K562 (cell line): ENCODE measurements around the gene JUND. TPM values are rescaled to one million over a fixed set of nuclear protein-coding genes. Genes with fewer than 3 reads are reported as not detected.
A peak's percentile ranks its signal among the peaks of the same experiment; 100 is the strongest.

Experiments used
- ATF7 ChIP-seq: fragments of 450-650 bp; IDR thresholded peaks from 2 replicates; pipeline ENCODE4 v1.7.1; 2014; ENCODE audit warnings: mild to moderate bottlenecking, moderate library complexity
- CHD2 ChIP-seq: IDR thresholded peaks from 2 replicates; pipeline ENCODE4 v1.6.1; 2011; ENCODE audit warnings: low read depth, low read length
- DACH1 ChIP-seq: fragments of 450-650 bp; IDR thresholded peaks from 2 replicates; pipeline ENCODE4 v1.6.1; 2018; ENCODE audit not compliant: partially characterized antibody
- KAT2B ChIP-seq: IDR thresholded peaks from one replicate; pipeline ENCODE4 v1.6.1; 2012; ENCODE audit warnings: low read depth, mild to moderate bottlenecking, control low read depth, inconsistent platforms, low read length, moderate library complexity
- KDM4B ChIP-seq, 2 experiments: fragments of 450-650 bp in 1 of 2; sonication (generic) in 1 of 2; IDR thresholded peaks; 2 replicates each; pipeline ENCODE4 v1.6.1; 2016 to 2017; ENCODE audit warnings: borderline replicate concordance in 2 of 2, antibody characterized with exemption in 1 of 2, low read depth in 1 of 2, mild to moderate bottlenecking in 1 of 2
- KLF16 ChIP-seq: IDR thresholded peaks from 2 replicates; pipeline ENCODE4 v1.6.1; 2016; ENCODE audit warnings: antibody characterized with exemption
- NCOR1 ChIP-seq: fragments of 450-650 bp; IDR thresholded peaks from 2 replicates; pipeline ENCODE4 v1.6.1; 2016; ENCODE audit warnings: mild to moderate bottlenecking, moderate library complexity
- NFIC ChIP-seq: fragments of 450-650 bp; IDR thresholded peaks from 2 replicates; pipeline ENCODE4 v1.6.1; 2017; ENCODE audit warnings: mild to moderate bottlenecking, inconsistent platforms
- POLR2G ChIP-seq: fragments of 200-400 bp; formaldehyde crosslinking; IDR thresholded peaks from 2 replicates; pipeline ENCODE4 v1.6.1; 2017; ENCODE audit warnings: low read depth, mild to moderate bottlenecking, antibody characterized with exemption, low read length, moderate library complexity
- SP1 ChIP-seq: sonication (generic); formaldehyde crosslinking; IDR thresholded peaks from 2 replicates; pipeline ENCODE4 v1.8.1; 2022; ENCODE audit warnings: mild to moderate bottlenecking, missing genetic modification reagents
- TRIM24 ChIP-seq, 2 experiments: fragments of 450-650 bp; IDR thresholded peaks; 2 replicates each; pipeline ENCODE4 v1.6.1; 2016
- ZNF561 ChIP-seq: fragments of 450-650 bp; formaldehyde crosslinking; conservative IDR thresholded peaks from 2 replicates; pipeline ENCODE4 v1.4.0; 2020; ENCODE audit warnings: mild to moderate bottlenecking, moderate library complexity
- polyA plus RNA-seq, 8 experiments: library from polyadenylated mRNA; depleted of rRNA in 4 of 8; stranded (reverse) in 5 of 8; unstranded in 3 of 8; fragments of >200 nt; fragmentation: Nextera tagmentation in 2 of 8; fragmentation: Illumina TruSeq in 1 of 8; extraction: Ambion mirVana in 2 of 8; extraction: Trizol in 1 of 8; gene quantifications; 2 replicates each; pipeline versions ENCODE4 v1.2.1 to v1.2.3, GENCODE V29; 2011 to 2014; ENCODE audit warnings: inconsistent platforms in 1 of 8, missing spikeins in 1 of 8
- total RNA-seq, 7 experiments: library from RNA; depleted of rRNA in 6 of 7; stranded (reverse); fragments of >200 nt in 6 of 7; fragmentation: Illumina TruSeq in 2 of 7; extraction: Trizol in 2 of 7; gene quantifications; 2 replicates each; pipeline versions ENCODE4 v1.2.1 to v1.2.3, GENCODE V29; 2011 to 2021; ENCODE audit warnings: low replicate concordance in 1 of 7
- TF ChIP-seq, protein P1 (sequence below): fragments of 200-600 bp; sonication (generic); IDR thresholded peaks from one replicate; pipeline ENCODE4 v1.6.1; 2012; ENCODE audit warnings: mild to moderate bottlenecking, low read depth, low read length, inconsistent platforms
- TF ChIP-seq, protein P2 (sequence below): sonication (generic); formaldehyde crosslinking; IDR thresholded peaks from 2 replicates; pipeline ENCODE4 v1.8.0; 2022; ENCODE audit warnings: mild to moderate bottlenecking, missing genetic modification reagents, borderline replicate concordance
- TF ChIP-seq, protein P3 (sequence below): sonication (generic); formaldehyde crosslinking; IDR thresholded peaks from 2 replicates; pipeline ENCODE4 v1.8.0; 2022; ENCODE audit warnings: missing genetic modification reagents, mild to moderate bottlenecking, moderate library complexity, borderline replicate concordance

The JUND gene
- total and polyA plus RNA-seq, 9 of the 15 experiments (the other 6 are each of a cell fraction or from before 2014, with no cell fraction given): 6.4 to 286 (median 42.3) TPM

DNA sequence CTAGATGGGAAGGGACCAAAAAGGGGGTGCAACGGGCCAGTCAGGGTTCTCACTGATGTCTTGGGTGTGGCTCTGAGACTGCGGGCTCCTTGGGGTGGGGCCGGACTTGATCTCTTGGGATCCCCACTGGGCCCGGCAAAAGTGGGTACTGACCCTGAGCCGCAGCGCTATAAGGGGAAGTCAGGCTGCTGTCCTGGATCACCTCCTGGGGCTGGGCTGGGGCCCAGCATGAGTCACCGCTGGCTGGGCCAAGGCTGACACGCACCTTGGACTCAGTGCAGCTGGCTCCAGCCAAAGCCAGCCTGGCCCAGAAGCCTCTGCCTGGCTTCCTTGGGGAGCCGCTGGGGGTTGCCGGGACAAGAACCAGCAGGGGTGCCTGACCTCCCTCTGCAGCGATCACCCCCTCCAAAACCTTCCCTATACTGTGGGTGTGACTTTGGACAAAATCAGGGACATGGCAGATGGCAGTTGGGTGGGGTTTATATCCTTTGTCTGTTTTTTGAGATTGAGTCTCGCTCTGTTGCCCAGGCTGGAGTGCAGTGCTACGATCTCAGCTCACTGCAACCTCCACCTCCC, 6.6 kb downstream of the JUND start (continued):
- TF ChIP-seq, protein P1, sequence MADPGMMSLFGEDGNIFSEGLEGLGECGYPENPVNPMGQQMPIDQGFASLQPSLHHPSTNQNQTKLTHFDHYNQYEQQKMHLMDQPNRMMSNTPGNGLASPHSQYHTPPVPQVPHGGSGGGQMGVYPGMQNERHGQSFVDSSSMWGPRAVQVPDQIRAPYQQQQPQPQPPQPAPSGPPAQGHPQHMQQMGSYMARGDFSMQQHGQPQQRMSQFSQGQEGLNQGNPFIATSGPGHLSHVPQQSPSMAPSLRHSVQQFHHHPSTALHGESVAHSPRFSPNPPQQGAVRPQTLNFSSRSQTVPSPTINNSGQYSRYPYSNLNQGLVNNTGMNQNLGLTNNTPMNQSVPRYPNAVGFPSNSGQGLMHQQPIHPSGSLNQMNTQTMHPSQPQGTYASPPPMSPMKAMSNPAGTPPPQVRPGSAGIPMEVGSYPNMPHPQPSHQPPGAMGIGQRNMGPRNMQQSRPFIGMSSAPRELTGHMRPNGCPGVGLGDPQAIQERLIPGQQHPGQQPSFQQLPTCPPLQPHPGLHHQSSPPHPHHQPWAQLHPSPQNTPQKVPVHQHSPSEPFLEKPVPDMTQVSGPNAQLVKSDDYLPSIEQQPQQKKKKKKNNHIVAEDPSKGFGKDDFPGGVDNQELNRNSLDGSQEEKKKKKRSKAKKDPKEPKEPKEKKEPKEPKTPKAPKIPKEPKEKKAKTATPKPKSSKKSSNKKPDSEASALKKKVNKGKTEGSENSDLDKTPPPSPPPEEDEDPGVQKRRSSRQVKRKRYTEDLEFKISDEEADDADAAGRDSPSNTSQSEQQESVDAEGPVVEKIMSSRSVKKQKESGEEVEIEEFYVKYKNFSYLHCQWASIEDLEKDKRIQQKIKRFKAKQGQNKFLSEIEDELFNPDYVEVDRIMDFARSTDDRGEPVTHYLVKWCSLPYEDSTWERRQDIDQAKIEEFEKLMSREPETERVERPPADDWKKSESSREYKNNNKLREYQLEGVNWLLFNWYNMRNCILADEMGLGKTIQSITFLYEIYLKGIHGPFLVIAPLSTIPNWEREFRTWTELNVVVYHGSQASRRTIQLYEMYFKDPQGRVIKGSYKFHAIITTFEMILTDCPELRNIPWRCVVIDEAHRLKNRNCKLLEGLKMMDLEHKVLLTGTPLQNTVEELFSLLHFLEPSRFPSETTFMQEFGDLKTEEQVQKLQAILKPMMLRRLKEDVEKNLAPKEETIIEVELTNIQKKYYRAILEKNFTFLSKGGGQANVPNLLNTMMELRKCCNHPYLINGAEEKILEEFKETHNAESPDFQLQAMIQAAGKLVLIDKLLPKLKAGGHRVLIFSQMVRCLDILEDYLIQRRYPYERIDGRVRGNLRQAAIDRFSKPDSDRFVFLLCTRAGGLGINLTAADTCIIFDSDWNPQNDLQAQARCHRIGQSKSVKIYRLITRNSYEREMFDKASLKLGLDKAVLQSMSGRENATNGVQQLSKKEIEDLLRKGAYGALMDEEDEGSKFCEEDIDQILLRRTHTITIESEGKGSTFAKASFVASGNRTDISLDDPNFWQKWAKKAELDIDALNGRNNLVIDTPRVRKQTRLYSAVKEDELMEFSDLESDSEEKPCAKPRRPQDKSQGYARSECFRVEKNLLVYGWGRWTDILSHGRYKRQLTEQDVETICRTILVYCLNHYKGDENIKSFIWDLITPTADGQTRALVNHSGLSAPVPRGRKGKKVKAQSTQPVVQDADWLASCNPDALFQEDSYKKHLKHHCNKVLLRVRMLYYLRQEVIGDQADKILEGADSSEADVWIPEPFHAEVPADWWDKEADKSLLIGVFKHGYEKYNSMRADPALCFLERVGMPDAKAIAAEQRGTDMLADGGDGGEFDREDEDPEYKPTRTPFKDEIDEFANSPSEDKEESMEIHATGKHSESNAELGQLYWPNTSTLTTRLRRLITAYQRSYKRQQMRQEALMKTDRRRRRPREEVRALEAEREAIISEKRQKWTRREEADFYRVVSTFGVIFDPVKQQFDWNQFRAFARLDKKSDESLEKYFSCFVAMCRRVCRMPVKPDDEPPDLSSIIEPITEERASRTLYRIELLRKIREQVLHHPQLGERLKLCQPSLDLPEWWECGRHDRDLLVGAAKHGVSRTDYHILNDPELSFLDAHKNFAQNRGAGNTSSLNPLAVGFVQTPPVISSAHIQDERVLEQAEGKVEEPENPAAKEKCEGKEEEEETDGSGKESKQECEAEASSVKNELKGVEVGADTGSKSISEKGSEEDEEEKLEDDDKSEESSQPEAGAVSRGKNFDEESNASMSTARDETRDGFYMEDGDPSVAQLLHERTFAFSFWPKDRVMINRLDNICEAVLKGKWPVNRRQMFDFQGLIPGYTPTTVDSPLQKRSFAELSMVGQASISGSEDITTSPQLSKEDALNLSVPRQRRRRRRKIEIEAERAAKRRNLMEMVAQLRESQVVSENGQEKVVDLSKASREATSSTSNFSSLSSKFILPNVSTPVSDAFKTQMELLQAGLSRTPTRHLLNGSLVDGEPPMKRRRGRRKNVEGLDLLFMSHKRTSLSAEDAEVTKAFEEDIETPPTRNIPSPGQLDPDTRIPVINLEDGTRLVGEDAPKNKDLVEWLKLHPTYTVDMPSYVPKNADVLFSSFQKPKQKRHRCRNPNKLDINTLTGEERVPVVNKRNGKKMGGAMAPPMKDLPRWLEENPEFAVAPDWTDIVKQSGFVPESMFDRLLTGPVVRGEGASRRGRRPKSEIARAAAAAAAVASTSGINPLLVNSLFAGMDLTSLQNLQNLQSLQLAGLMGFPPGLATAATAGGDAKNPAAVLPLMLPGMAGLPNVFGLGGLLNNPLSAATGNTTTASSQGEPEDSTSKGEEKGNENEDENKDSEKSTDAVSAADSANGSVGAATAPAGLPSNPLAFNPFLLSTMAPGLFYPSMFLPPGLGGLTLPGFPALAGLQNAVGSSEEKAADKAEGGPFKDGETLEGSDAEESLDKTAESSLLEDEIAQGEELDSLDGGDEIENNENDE: peak; percentile 16
- TF ChIP-seq NFIC: peak; percentile 66
- peak; percentile 67; the same call in 1 of the 2 replicates for TF ChIP-seq SP1 (CRISPR knock-in tag)
- TF ChIP-seq DACH1: peak; percentile 5
- TF ChIP-seq CHD2: peak; percentile 11; the same call in 1 of the 2 replicates
- no peak; the same call in 1 of the 2 replicates for TF ChIP-seq NCOR1
- TF ChIP-seq KLF16: peak; percentile 97
- peak; percentile 84 for TF ChIP-seq POLR2G
- peak; percentile 73 for TF ChIP-seq ATF7
- peak in 1 of 2 experiments; percentile 69; a peak in 2 of 4 replicates for TF ChIP-seq TRIM24 (IDR thresholded peaks at IDR 0.05)
- TF ChIP-seq KDM4B (IDR thresholded peaks at IDR 0.05; ENCODE audit: borderline replicate concordance in 2 of 2, low read depth in 1 of 2): no peak
- TF ChIP-seq, protein P2, sequence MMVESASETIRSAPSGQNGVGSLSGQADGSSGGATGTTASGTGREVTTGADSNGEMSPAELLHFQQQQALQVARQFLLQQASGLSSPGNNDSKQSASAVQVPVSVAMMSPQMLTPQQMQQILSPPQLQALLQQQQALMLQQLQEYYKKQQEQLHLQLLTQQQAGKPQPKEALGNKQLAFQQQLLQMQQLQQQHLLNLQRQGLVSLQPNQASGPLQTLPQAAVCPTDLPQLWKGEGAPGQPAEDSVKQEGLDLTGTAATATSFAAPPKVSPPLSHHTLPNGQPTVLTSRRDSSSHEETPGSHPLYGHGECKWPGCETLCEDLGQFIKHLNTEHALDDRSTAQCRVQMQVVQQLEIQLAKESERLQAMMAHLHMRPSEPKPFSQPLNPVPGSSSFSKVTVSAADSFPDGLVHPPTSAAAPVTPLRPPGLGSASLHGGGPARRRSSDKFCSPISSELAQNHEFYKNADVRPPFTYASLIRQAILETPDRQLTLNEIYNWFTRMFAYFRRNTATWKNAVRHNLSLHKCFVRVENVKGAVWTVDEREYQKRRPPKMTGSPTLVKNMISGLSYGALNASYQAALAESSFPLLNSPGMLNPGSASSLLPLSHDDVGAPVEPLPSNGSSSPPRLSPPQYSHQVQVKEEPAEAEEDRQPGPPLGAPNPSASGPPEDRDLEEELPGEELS (CRISPR knock-in tag): 0 out of 2 replicates have a peak, but pooled peaks have one; percentile 35
- TF ChIP-seq, protein P3, sequence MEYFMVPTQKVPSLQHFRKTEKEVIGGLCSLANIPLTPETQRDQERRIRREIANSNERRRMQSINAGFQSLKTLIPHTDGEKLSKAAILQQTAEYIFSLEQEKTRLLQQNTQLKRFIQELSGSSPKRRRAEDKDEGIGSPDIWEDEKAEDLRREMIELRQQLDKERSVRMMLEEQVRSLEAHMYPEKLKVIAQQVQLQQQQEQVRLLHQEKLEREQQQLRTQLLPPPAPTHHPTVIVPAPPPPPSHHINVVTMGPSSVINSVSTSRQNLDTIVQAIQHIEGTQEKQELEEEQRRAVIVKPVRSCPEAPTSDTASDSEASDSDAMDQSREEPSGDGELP (CRISPR knock-in tag): peak; percentile 88
- peak; percentile 74 for TF ChIP-seq KAT2B
- TF ChIP-seq ZNF561 (CRISPR knock-in tag): no peak
